Coronary artery (tissue), 2 donors: ENCODE data around the gene VTI1A.

Experiments used
- DNase-seq: peaks from one replicate; pipeline ENCODE4 v3.0.0-alpha.2; 2017; ENCODE audit warnings: low spot score
- H3K27ac ChIP-seq, 2 donors: fragments of 200-600 bp; sonication (generic); one replicate each; pipeline ENCODE4 v1.5.1; 2016 to 2019
- H3K4me3 ChIP-seq: fragments of 200-600 bp; sonication (generic); 2 replicates; pipeline ENCODE4 v1.5.1; 2016; ENCODE audit warnings: mild to moderate bottlenecking, moderate library complexity
- TF ChIP-seq, protein P1 (sequence below): fragments of 200-600 bp; sonication (generic); IDR thresholded peaks from one replicate; pipeline ENCODE4 v1.5.1; 2019; ENCODE audit warnings: antibody characterized with exemption

Gene VTI1A

DNA sequence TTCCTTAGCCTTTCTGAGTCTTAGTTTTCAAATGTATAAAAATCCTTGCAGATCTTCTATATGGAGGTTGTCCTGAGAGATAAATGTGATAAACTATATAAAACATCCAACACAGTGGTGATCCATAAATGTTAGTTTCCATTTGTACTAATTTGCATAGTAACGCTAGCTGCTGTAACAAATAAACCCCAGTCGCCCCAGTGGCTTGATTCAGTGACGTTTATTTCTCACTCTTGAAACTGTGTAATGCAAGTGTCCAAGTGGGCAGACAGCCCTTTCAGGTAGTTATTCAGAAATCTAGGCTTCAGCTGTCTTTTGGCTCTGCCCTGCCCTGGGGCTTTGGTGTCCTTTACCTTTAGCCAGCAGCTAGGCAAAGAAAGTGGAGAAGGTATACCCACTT, 106.3 kb downstream of the VTI1A start:
- DNase-seq: no peak
- TF ChIP-seq, protein P1, sequence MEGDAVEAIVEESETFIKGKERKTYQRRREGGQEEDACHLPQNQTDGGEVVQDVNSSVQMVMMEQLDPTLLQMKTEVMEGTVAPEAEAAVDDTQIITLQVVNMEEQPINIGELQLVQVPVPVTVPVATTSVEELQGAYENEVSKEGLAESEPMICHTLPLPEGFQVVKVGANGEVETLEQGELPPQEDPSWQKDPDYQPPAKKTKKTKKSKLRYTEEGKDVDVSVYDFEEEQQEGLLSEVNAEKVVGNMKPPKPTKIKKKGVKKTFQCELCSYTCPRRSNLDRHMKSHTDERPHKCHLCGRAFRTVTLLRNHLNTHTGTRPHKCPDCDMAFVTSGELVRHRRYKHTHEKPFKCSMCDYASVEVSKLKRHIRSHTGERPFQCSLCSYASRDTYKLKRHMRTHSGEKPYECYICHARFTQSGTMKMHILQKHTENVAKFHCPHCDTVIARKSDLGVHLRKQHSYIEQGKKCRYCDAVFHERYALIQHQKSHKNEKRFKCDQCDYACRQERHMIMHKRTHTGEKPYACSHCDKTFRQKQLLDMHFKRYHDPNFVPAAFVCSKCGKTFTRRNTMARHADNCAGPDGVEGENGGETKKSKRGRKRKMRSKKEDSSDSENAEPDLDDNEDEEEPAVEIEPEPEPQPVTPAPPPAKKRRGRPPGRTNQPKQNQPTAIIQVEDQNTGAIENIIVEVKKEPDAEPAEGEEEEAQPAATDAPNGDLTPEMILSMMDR: no peak
- H3K27ac ChIP-seq: no peak overlapping the region
- H3K4me3 ChIP-seq: no peak overlapping the region

DNA sequence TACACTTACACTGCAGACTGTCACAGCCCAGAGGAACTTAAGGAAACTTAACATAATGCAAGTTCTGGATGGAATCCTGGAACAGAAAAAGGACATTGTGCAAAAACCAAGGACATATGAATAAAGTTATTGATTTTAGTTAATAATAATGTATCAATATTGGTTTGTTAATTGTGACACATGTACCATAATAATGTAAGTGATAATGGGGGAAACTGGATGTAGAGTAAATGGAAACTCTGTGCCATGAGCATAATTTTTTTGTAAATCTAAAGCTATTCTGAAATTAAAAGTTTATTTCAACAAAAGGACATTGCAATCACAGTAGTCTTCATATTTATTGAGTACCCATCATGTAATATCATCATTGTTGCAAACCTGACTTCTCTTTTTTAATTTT, 107.2 kb downstream of the VTI1A start:
- no peak for DNase-seq
- TF ChIP-seq, protein P1: no peak
- H3K4me3 ChIP-seq: no peak overlapping the region

DNA sequence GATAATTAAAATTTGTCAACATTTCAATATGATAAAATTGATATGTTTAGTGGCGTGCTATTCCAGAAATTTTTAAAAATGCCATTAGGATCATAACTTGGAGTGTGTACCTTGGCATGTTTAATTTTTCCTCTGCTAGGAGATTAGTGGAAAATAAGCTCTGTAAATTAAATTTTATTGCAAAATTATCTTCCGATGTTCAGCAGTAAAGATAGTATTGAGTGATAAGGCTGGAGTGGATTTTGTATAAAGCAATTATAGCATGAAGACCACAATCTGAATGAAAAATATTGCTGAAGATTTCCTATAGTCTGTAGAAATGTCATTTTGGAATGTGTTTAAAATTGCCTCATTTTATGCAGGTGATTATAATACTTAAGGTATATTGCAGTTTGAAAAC, 110.2 kb downstream of the VTI1A start:
- no peak overlapping the region for H3K27ac ChIP-seq
- DNase-seq: no peak
- TF ChIP-seq, protein P1: no peak
- no peak overlapping the region for H3K4me3 ChIP-seq

More for the DNA sequence above, 107.2 kb downstream of the VTI1A start:
- H3K27ac ChIP-seq: no peak overlapping the region

DNA sequence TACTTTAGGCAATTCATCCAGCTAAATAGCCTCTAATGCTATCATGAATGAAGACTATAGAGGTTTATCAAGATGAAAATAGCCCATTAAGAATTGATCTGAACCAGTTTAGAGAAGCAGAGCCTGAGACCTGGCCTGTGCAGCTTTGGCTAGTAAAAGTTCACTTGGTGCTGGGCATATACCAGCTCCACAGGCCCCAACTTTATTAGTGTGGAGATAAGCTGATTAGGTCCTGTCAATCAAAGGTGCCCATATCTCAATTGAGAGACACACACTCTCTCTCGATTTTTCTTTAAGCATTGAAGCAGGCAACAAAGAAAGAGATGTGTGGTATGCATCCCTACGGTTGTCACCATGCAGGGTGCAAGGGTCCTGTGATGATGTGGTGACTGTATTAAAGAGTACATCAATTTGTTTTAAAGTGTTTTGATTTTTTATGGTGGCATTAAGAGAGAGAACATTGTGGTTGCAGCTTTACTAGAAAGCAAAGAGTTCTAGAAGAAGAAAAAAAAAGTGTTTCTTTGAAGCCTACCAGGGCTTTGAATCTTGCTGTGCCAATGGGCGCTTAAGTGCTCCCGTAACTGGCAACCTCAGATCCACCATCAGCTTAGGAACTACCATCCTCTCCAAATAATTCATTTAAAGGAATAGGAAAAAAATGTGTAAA, 111.6 kb downstream of the VTI1A start:
- DNase-seq: no peak
- Histone ChIP-seq H3K27ac (no peak overlapping the region), H3K4me3 (no peak overlapping the region)
- TF ChIP-seq, protein P1: no peak

DNA sequence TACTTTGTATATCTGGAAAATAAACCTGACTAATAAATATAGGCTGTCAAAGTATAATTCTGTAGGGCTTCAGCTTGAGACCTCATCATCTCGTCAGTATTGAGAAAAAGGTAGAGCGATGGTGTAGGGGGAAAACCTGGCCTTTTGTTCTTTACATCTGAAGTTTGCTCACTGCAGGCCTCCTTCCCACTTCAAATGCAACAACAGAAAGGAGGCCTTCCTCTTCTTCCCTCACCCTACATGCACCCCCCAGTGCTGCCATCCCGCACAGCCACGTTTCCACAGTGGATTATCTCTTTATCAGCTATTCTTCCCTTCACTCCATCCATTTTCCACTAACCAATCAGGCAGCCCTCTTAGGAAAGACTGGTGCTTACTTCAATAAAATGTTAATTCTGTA, 112.3 kb downstream of the VTI1A start:
- TF ChIP-seq, protein P1: no peak
- no peak overlapping the region for H3K4me3 ChIP-seq
- DNase-seq: no peak
- no peak overlapping the region for H3K27ac ChIP-seq

DNA sequence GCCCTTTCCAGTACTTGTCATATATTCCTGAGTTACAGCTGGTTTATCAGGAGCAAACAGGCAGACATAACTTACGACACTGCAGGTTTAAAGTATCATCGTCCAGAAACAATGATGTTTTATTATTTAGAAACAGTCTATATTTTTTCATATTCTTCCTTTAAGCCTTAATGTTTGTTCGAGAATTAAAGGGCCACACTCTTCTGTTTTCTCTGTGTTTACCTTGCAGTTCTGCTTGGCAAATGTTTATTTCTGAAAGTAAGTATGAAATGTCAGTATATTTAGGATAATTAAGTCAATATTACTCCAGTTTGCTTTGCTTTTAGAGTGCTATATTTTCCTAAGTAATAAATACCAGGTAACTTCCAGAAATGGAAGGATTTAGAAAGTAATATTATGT, 115.1 kb downstream of the VTI1A start:
- no peak overlapping the region for H3K4me3 ChIP-seq
- no peak overlapping the region for H3K27ac ChIP-seq
- DNase-seq: no peak
- TF ChIP-seq, protein P1: no peak
